ENCODE data around the gene RCSD1.

GRCh38 chr1:167588361-167588760, 41.7 kb upstream of the RCSD1 start:
- TF ChIP-seq POLR2A (IDR thresholded peaks at IDR 0.05) (no peak), CTCF (IDR thresholded peaks at IDR 0.05) (no peak)

Data from uterus (tissue), 2 donors.